Measurements from ENCODE around the gene TRIM9. TPM values are rescaled to one million over a fixed set of nuclear protein-coding genes. Genes with fewer than 3 reads are reported as not detected.

TRIM9 gene
- total RNA-seq, 2 experiments from 2014 or later, result 0.19 to 0.45 TPM

- Histone ChIP-seq H3K27me3 (ENCODE audit: control insufficient read depth in 1 of 2, insufficient read depth in 2 of 2, low read length in 2 of 2) (peaks cover 0 to 5% of the 10 kb centered on the region in 2 experiments), H3K4me1 (ENCODE audit: insufficient read depth, low read length) (no peaks in the 10 kb centered on the region), H3K4me3 (ENCODE audit: low read length) (no peak overlapping the region), H3K36me3 (ENCODE audit: insufficient read depth, low read length) (no peaks in the 10 kb centered on the region), H3K27ac (ENCODE audit: low read depth in 1 of 2, low read length in 2 of 2) (no peak overlapping the region), H3K9me3 (ENCODE audit: control insufficient read depth in 1 of 2, insufficient read depth in 1 of 2, low read length in 2 of 2) (no peaks in the 10 kb centered on the region)
- Mint-ChIP-seq H3K27ac (no peak overlapping the region), H3K4me3 (no peak overlapping the region), H3K27me3 (peaks cover 13% of the 10 kb centered on the region), H3K9me3 (no peaks in the 10 kb centered on the region), H3K4me1 (ENCODE audit: low read depth) (no peaks in the 10 kb centered on the region), H3K36me3 (ENCODE audit: low read depth) (no peaks in the 10 kb centered on the region)
- DNase-seq (no peak), ATAC-seq (ENCODE audit: poor library complexity) (no peak)
- intact Hi-C loops (cut with DNase I, micrococcal nuclease), result no loop called here
- no peak for TF ChIP-seq CTCF (IDR thresholded peaks at IDR 0.05)
- CTCF ChIA-PET, result no interaction called here
- POLR2A ChIA-PET, result no interaction called here
Observed at GRCh38 chr14:50932156-50932555, 162.7 kb downstream of the TRIM9 start.

DNA sequence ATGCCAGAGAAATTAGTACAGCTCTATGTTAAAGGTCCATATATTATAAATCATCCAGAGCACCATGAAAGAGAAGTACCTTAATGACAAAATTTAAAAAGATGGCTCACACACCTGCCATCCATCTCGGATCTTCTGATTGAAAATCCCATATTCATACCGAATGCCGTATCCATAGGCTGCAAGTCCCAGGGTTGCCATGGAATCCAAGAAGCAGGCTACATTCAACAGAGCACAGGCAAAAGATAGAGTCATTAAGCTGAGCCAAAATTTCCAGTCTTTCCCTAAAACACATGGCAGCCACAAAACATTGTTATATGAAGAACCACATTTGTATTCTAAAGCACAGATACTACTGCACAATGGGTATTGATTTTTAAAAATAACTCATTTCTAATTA lies 163.3 kb downstream of the TRIM9 start:
- Histone ChIP-seq H3K27me3 (ENCODE audit: control insufficient read depth in 1 of 2, insufficient read depth in 2 of 2, low read length in 2 of 2) (peaks cover 0 to 5% of the 10 kb centered on the region in 2 experiments), H3K4me3 (ENCODE audit: low read length) (no peak overlapping the region), H3K4me1 (ENCODE audit: insufficient read depth, low read length) (no peaks in the 10 kb centered on the region), H3K36me3 (ENCODE audit: insufficient read depth, low read length) (no peaks in the 10 kb centered on the region), H3K27ac (ENCODE audit: low read depth in 1 of 2, low read length in 2 of 2) (no peak overlapping the region), H3K9me3 (ENCODE audit: control insufficient read depth in 1 of 2, insufficient read depth in 1 of 2, low read length in 2 of 2) (no peaks in the 10 kb centered on the region)
- Mint-ChIP-seq H3K27ac (no peak overlapping the region), H3K4me3 (no peak overlapping the region), H3K27me3 (peaks cover 13% of the 10 kb centered on the region), H3K9me3 (no peaks in the 10 kb centered on the region), H3K36me3 (ENCODE audit: low read depth) (no peaks in the 10 kb centered on the region), H3K4me1 (ENCODE audit: low read depth) (no peaks in the 10 kb centered on the region)
- no peak for TF ChIP-seq CTCF (IDR thresholded peaks at IDR 0.05)
- ChIA-PET CTCF (no interaction called here), POLR2A (no interaction called here)
- intact Hi-C loops (cut with DNase I, micrococcal nuclease), result no loop called here
- no peak for DNase-seq
- no peak for ATAC-seq (ENCODE audit: poor library complexity)

- H3K27me3 Mint-ChIP-seq, result peaks cover 6% of the 10 kb centered on the region
- ChIA-PET CTCF (no interaction called here), POLR2A (no interaction called here)
- H3K9me3 Mint-ChIP-seq, result no peaks in the 10 kb centered on the region
- H3K4me3 Mint-ChIP-seq, result no peak overlapping the region
- ATAC-seq (ENCODE audit: poor library complexity) (no peak), DNase-seq (no peak)
- Histone ChIP-seq H3K9me3 (ENCODE audit: control insufficient read depth in 1 of 2, insufficient read depth in 1 of 2, low read length in 2 of 2) (no peaks in the 10 kb centered on the region), H3K4me1 (ENCODE audit: insufficient read depth, low read length) (no peaks in the 10 kb centered on the region), H3K27ac (ENCODE audit: low read depth in 1 of 2, low read length in 2 of 2) (no peak overlapping the region), H3K36me3 (ENCODE audit: insufficient read depth, low read length) (no peaks in the 10 kb centered on the region), H3K27me3 (ENCODE audit: control insufficient read depth in 1 of 2, insufficient read depth in 2 of 2, low read length in 2 of 2) (peaks cover 0 to 5% of the 10 kb centered on the region in 2 experiments), H3K4me3 (ENCODE audit: low read length) (no peak overlapping the region)
- H3K27ac Mint-ChIP-seq, result no peak overlapping the region
- H3K4me1 Mint-ChIP-seq (ENCODE audit: low read depth), result no peaks in the 10 kb centered on the region
- TF ChIP-seq CTCF (IDR thresholded peaks at IDR 0.05), result no peak
- H3K36me3 Mint-ChIP-seq (ENCODE audit: low read depth), result no peaks in the 10 kb centered on the region
- intact Hi-C loops (cut with DNase I, micrococcal nuclease), result no loop called here
Observed at GRCh38 chr14:50929506-50929905, 165.4 kb downstream of the TRIM9 start.

All from CD4-positive, alpha-beta T cell (primary cell).